NCI-H510A treated with DMSO at 0.1 percent for 48 hours (cell line): Measurements from ENCODE around the gene DCT.

Experiments
- DNase-seq: peaks from one replicate; lab custom pipeline; 2025; lab: John Stamatoyannopoulos, UW

DCT gene

GRCh38 chr13:94454334-94454733, 25.1 kb downstream of the DCT start:
- DNase-seq: no peak

GRCh38 chr13:94444826-94445225, 34.7 kb downstream of the DCT start:
- no peak for DNase-seq

- DNase-seq: peak; percentile 69
These were observed 43.8 kb downstream of the DCT start for GRCh38 chr13:94435604-94436226.

GRCh38 chr13:94433055-94433961, 46.2 kb downstream of the DCT start:
- DNase-seq: peak; percentile 84

- no peak for DNase-seq
These were observed 47.5 kb downstream of the DCT start for GRCh38 chr13:94431987-94432386.

- DNase-seq: no peak
These were observed 47.9 kb downstream of the DCT start for GRCh38 chr13:94431574-94431973.

GRCh38 chr13:94427313-94427953, 52.0 kb downstream of the DCT start:
- peak; percentile 29 for DNase-seq

GRCh38 chr13:94419925-94420305, 59.6 kb downstream of the DCT start:
- no peak for DNase-seq

- no peak for DNase-seq
These were observed 60.1 kb downstream of the DCT start for GRCh38 chr13:94419304-94419924.

GRCh38 chr13:94417294-94417693, 62.2 kb downstream of the DCT start:
- no peak for DNase-seq

- peak; percentile 53 for DNase-seq
These were observed 62.9 kb downstream of the DCT start for GRCh38 chr13:94416454-94417080.

- DNase-seq: peak; percentile 56
These were observed 63.8 kb downstream of the DCT start for GRCh38 chr13:94415500-94416237.

GRCh38 chr13:94414708-94415107, 64.8 kb downstream of the DCT start:
- DNase-seq: no peak

GRCh38 chr13:94414141-94414540, 65.3 kb downstream of the DCT start:
- no peak for DNase-seq

GRCh38 chr13:94413598-94413944, 65.9 kb downstream of the DCT start:
- no peak for DNase-seq

- no peak for DNase-seq
These were observed 66.4 kb downstream of the DCT start for GRCh38 chr13:94412870-94413597.

- DNase-seq: no peak
These were observed 67.7 kb downstream of the DCT start for GRCh38 chr13:94411747-94412146.

GRCh38 chr13:94408314-94409036, 71.0 kb downstream of the DCT start:
- DNase-seq: no peak

- no peak for DNase-seq
These were observed 78.6 kb downstream of the DCT start for GRCh38 chr13:94400874-94401273.

GRCh38 chr13:94399812-94400211, 79.7 kb downstream of the DCT start:
- no peak for DNase-seq
